CMK (cell line): ENCODE data around the gene NCK2.

Source experiments
- DNase-seq: peaks from one replicate; pipeline ENCODE4 v3.0.0-alpha.2; 2010; ENCODE audit warnings: low read depth

NCK2 gene

GRCh38 chr2:105736145-105736544 lies 8.6 kb upstream of the NCK2 start:
- DNase-seq = no peak

GRCh38 chr2:105737980-105738657 lies 6.6 kb upstream of the NCK2 start:
- no peak for DNase-seq

GRCh38 chr2:105738658-105739241 lies 6.0 kb upstream of the NCK2 start:
- DNase-seq = no peak

GRCh38 chr2:105739426-105739825 lies 5.3 kb upstream of the NCK2 start:
- DNase-seq = no peak

GRCh38 chr2:105739944-105740530 lies 4.7 kb upstream of the NCK2 start:
- no peak for DNase-seq

- no peak for DNase-seq
Measured at GRCh38 chr2:105741174-105741573, 3.5 kb upstream of the NCK2 start.

- DNase-seq = no peak
Measured at GRCh38 chr2:105741617-105742016, 3.1 kb upstream of the NCK2 start.

GRCh38 chr2:105744091-105744908 lies 412 bp upstream of the NCK2 start:
- DNase-seq = no peak

GRCh38 chr2:105746177-105747080 lies 1.7 kb downstream of the NCK2 start:
- DNase-seq = no peak

GRCh38 chr2:105747254-105747894 lies 2.7 kb downstream of the NCK2 start:
- no peak for DNase-seq

- DNase-seq = no peak
Measured at GRCh38 chr2:105747991-105748390, 3.3 kb downstream of the NCK2 start.

- no peak for DNase-seq
Measured at GRCh38 chr2:105748566-105748965, 3.9 kb downstream of the NCK2 start.

GRCh38 chr2:105749583-105750400 lies 5.1 kb downstream of the NCK2 start:
- no peak for DNase-seq

GRCh38 chr2:105750735-105751134 lies 6.0 kb downstream of the NCK2 start:
- no peak for DNase-seq

GRCh38 chr2:105751272-105751671 lies 6.6 kb downstream of the NCK2 start:
- DNase-seq = no peak

GRCh38 chr2:105752691-105753358 lies 8.1 kb downstream of the NCK2 start:
- DNase-seq = no peak

- no peak for DNase-seq
Measured at GRCh38 chr2:105753380-105753779, 8.7 kb downstream of the NCK2 start.

GRCh38 chr2:105754011-105754410 lies 9.3 kb downstream of the NCK2 start:
- DNase-seq = no peak

GRCh38 chr2:105754994-105755393 lies 10.3 kb downstream of the NCK2 start:
- no peak for DNase-seq

GRCh38 chr2:105755895-105756294 lies 11.2 kb downstream of the NCK2 start:
- DNase-seq = no peak
